Skin epidermis (tissue), 12 donors: ENCODE data around the gene MYO1B.

ENCODE experiments used
- H3K27ac ChIP-seq, 21 experiments: fragments of 200-600 bp; sonication (generic) in 11 of 21; one replicate each; pipeline ENCODE4 v1.5.0; 2020; ENCODE audit warnings: mild to moderate bottlenecking in 3 of 21, inconsistent platforms in 2 of 21, moderate library complexity in 2 of 21
- H3K4me3 ChIP-seq, 7 experiments: fragments of 200-600 bp; sonication (generic) in 2 of 7; one replicate each; pipeline ENCODE4 v1.5.0; 2020; ENCODE audit warnings: inconsistent platforms in 2 of 7, mild to moderate bottlenecking in 2 of 7, moderate library complexity in 1 of 7

The MYO1B gene

GRCh38 chr2:191376981-191377629 is 131.9 kb downstream of the MYO1B start:
- Histone ChIP-seq H3K27ac (peak overlapping the region in 12 of 21 experiments; percentile 0 to 68 (median 46)), H3K4me3 (no peak overlapping the region)

- peak overlapping the region in 1 of 21 experiments; percentile 29 for H3K27ac ChIP-seq
These were observed 134.2 kb downstream of the MYO1B start for GRCh38 chr2:191379375-191379774.

GRCh38 chr2:191382801-191383200 is 137.6 kb downstream of the MYO1B start:
- H3K27ac ChIP-seq, result no peak overlapping the region
- no peak overlapping the region for H3K4me3 ChIP-seq

More at GRCh38 chr2:191379375-191379774, 134.2 kb downstream of the MYO1B start:
- H3K4me3 ChIP-seq, result no peak overlapping the region

GRCh38 chr2:191383486-191383885 is 138.3 kb downstream of the MYO1B start:
- Histone ChIP-seq H3K4me3 (no peak overlapping the region), H3K27ac (peak overlapping the region in 1 of 21 experiments; percentile 62)

GRCh38 chr2:191384829-191385228 is 139.6 kb downstream of the MYO1B start:
- Histone ChIP-seq H3K4me3 (no peak overlapping the region), H3K27ac (peak overlapping the region in 3 of 21 experiments; percentile 51 to 62 (median 55))

GRCh38 chr2:191385416-191386160 is 140.4 kb downstream of the MYO1B start:
- peak overlapping the region in 4 of 21 experiments; percentile 3 to 62 (median 53) for H3K27ac ChIP-seq
- no peak overlapping the region for H3K4me3 ChIP-seq

- Histone ChIP-seq H3K27ac (peak overlapping the region in 2 of 21 experiments; percentile 18 to 62), H3K4me3 (no peak overlapping the region)
These were observed 141.8 kb downstream of the MYO1B start for GRCh38 chr2:191386938-191387536.

GRCh38 chr2:191389288-191389687 is 144.1 kb downstream of the MYO1B start:
- peak overlapping the region in 1 of 21 experiments; percentile 29 for H3K27ac ChIP-seq

GRCh38 chr2:191391171-191391570 is 146.0 kb downstream of the MYO1B start:
- no peak overlapping the region for H3K4me3 ChIP-seq
- H3K27ac ChIP-seq, result no peak overlapping the region

More at GRCh38 chr2:191389288-191389687, 144.1 kb downstream of the MYO1B start:
- H3K4me3 ChIP-seq, result no peak overlapping the region

- Histone ChIP-seq H3K4me3 (no peak overlapping the region), H3K27ac (peak overlapping the region in 1 of 21 experiments; percentile 24)
These were observed 148.8 kb downstream of the MYO1B start for GRCh38 chr2:191394043-191394442.

GRCh38 chr2:191396794-191397193 is 151.6 kb downstream of the MYO1B start:
- no peak overlapping the region for H3K27ac ChIP-seq
- H3K4me3 ChIP-seq, result no peak overlapping the region

- Histone ChIP-seq H3K27ac (peak overlapping the region in 3 of 21 experiments; percentile 41 to 79 (median 60)), H3K4me3 (no peak overlapping the region)
These were observed 154.4 kb downstream of the MYO1B start for GRCh38 chr2:191399601-191400000.

- H3K27ac ChIP-seq, result peak overlapping the region in 3 of 21 experiments; percentile 10 to 45 (median 22)
- H3K4me3 ChIP-seq, result no peak overlapping the region
These were observed 156.1 kb downstream of the MYO1B start for GRCh38 chr2:191401287-191401686.

- Histone ChIP-seq H3K4me3 (no peak overlapping the region), H3K27ac (no peak overlapping the region)
These were observed 157.9 kb downstream of the MYO1B start for GRCh38 chr2:191402966-191403565.

GRCh38 chr2:191404568-191404991 is 159.4 kb downstream of the MYO1B start:
- no peak overlapping the region for H3K27ac ChIP-seq
- H3K4me3 ChIP-seq, result no peak overlapping the region

GRCh38 chr2:191405546-191405945 is 160.3 kb downstream of the MYO1B start:
- Histone ChIP-seq H3K27ac (no peak overlapping the region), H3K4me3 (no peak overlapping the region)

GRCh38 chr2:191410646-191411436 is 165.6 kb downstream of the MYO1B start:
- Histone ChIP-seq H3K27ac (peak overlapping the region in 1 of 21 experiments; percentile 16), H3K4me3 (no peak overlapping the region)

GRCh38 chr2:191411472-191411871 is 166.3 kb downstream of the MYO1B start:
- Histone ChIP-seq H3K27ac (peak overlapping the region in 1 of 21 experiments; percentile 16), H3K4me3 (no peak overlapping the region)

- peak overlapping the region in 1 of 21 experiments; percentile 30 for H3K27ac ChIP-seq
- no peak overlapping the region for H3K4me3 ChIP-seq
These were observed 167.1 kb downstream of the MYO1B start for GRCh38 chr2:191412353-191412752.
